Heart right ventricle (tissue), 16 donors: ENCODE results near the gene GRM3. TPM values are rescaled to one million over a fixed set of nuclear protein-coding genes. Genes with fewer than 3 reads are reported as not detected.

Experiments
- ATAC-seq, 8 donors: fragments of 200-7000 bp; cut with Tn5 transposase; one replicate each; pipeline ENCODE4 v1.9.1; 2020; ENCODE audit warnings: mild to moderate bottlenecking in 8 of 8, moderate library complexity in 8 of 8, moderate number of reproducible peaks in 1 of 8
- DNase-seq, 2 donors: peaks; one replicate each; pipeline ENCODE4 v3.0.0-alpha.2; 2020
- H3K27ac ChIP-seq, 10 donors: fragments of 200-600 bp; sonication (generic) in 2 of 10; one replicate each; pipeline versions ENCODE4 v1.5.0 to v1.8.0; 2020 to 2022; ENCODE audit warnings: mild to moderate bottlenecking in 3 of 10
- H3K27me3 ChIP-seq, 7 donors: fragments of 200-600 bp; one replicate each; pipeline ENCODE4 v1.8.0; 2021 to 2022; ENCODE audit warnings: mild to moderate bottlenecking in 2 of 7
- H3K36me3 ChIP-seq, 9 donors: fragments of 200-600 bp; sonication (generic) in 1 of 9; one replicate each; pipeline versions ENCODE4 v1.5.0 to v1.8.0; 2020 to 2022; ENCODE audit warnings: mild to moderate bottlenecking in 2 of 9
- H3K4me1 ChIP-seq, 9 donors: fragments of 200-600 bp; sonication (generic) in 1 of 9; one replicate each; pipeline versions ENCODE4 v1.5.0 to v1.8.0; 2020 to 2022; ENCODE audit warnings: mild to moderate bottlenecking in 4 of 9
- H3K4me3 ChIP-seq, 10 donors: fragments of 200-600 bp; sonication (generic) in 2 of 10; one replicate each; pipeline versions ENCODE4 v1.5.0 to v1.8.0; 2020 to 2022; ENCODE audit warnings: mild to moderate bottlenecking in 7 of 10, moderate library complexity in 2 of 10
- H3K9me3 ChIP-seq, 11 donors: fragments of 200-600 bp in 10 of 11; sonication (generic) in 2 of 11; one replicate each; pipeline versions ENCODE4 v1.5.0 to v1.8.0; 2013 to 2022; ENCODE audit warnings: mild to moderate bottlenecking in 2 of 11, control low read depth in 1 of 11, moderate library complexity in 1 of 11
- CTCF ChIP-seq, 9 donors: fragments of 200-600 bp; sonication (generic) in 2 of 9; IDR thresholded peaks; one replicate each; pipeline versions ENCODE4 v1.5.0 to v1.8.0; 2021 to 2022; ENCODE audit warnings: antibody characterized with exemption in 9 of 9, mild to moderate bottlenecking in 5 of 9, moderate library complexity in 1 of 9
- WGBS, 2 donors: extraction: QIAGEN DNeasy Blood & Tissue Kit; methylation state at CpG; one replicate each; pipeline ENCODE4 v1.1.7; 2013; ENCODE audit warnings: inconsistent platforms in 1 of 2; 5-methylcytosine and 5-hydroxymethylcytosine counted together
- intact Hi-C, 10 donors: fragments of 100-400 bp; cut with DNase I; formaldehyde crosslinking; loops; one replicate each; pipeline versions ENCODE4 v1.11.1 to v1.14.2; 2022
- polyA plus RNA-seq, 2 donors: library from polyadenylated mRNA; stranded (reverse); fragments of 200-250 nt; gene quantifications; one replicate each; pipeline ENCODE4 v1.2.3, GENCODE V29; 2013
- total RNA-seq, 10 donors: library from RNA; stranded (reverse); fragmentation: NEBNext Ultra II Directional in 3 of 10; extraction: Animal tissue kit (Norgen Biotek cat#: 25700) in 3 of 10; gene quantifications; one replicate each; pipeline versions ENCODE4 v1.2.1 to v1.2.4, GENCODE V29; 2021 to 2023
- donor health status: Arrhythmogenic right ventricular cardiomyopathy.
- donor health status: ischemic (EF 13 %, LVEDD 7.1; RV severe dilation, severe dysfunction).
- donor health status: healthy with polysubstance abuse.
- donor health status: DM: no; HTN: yes; CAD: no.
- donor health status: DM: no; HTN: no; CAD: no.
- donor health status: ischemic (EF 25% LVEDD 6.9; RV normal size, moderate dysfunction).
- donor health status: ischemic (EF 25% LVEDD 5.7; RV mildly dilated, moderate dysfunction).
- donor health status: healthy.
- donor health status: DM: yes; HTN: yes; CAD: no.
- donor health status: Ischemic cardiomyopathy.
- donor health status: ischemic (EF 35%, LVEDD 5.7; RV mildly dilated, moderate dysfunction).
- donor health status: nonischemic (EF 11% LVEDD 7.7; RV severe dilation, severe dysfunction).
- donor health status: DM: yes; HTN: yes; CAD: no.
- donor health status: PGD.
- donor health status: ischemic (EF 29% LVEDD 5.4; RV normal size, mild dysfunction).
- donor health status: nonischemic (EF 23%, LVEDD 6.1; RV moderate dilation, normal function).

GRM3 gene
- total and polyA plus RNA-seq, 12 donors = 0.01 to 0.24 (median 0.15) TPM; not detected in 9

GRCh38 chr7:86664486-86664885 is 20.8 kb downstream of the GRM3 start:
- Histone ChIP-seq H3K27me3 (no peaks in the 10 kb centered on the region), H3K4me3 (no peak overlapping the region), H3K9me3 (no peaks in the 10 kb centered on the region), H3K4me1 (no peaks in the 10 kb centered on the region), H3K27ac (no peak overlapping the region), H3K36me3 (no peaks in the 10 kb centered on the region)
- TF ChIP-seq CTCF (IDR thresholded peaks at IDR 0.05) = no peak
- no peak for ATAC-seq
- 73 to 78% methylated on average over 1 of the region's 1 CpG for WGBS, 2 donors
- intact Hi-C loops = loop anchor here in 1 of 10 donors (10.0 kb wide), 1 partner anchor 150 kb away; no protein-coding TSS in a partner anchor
- no peak for DNase-seq

DNA sequence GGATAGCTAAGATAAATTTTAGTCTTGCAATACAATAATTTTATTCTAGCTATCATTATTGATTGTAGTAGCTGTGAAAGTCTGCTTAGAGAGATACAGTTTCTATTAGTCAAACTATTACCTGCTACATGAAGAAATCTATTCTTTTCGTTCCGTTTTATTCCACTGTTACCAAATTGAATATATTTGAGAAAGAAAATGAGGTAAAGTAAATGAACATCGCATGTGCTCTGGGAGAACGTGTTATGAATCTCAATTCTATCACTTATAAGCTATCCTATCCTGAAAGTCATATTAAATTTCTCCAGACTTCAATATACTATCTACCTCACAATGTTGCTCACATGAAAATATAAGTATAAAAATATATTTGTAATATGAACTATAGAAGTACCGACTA is 21.3 kb downstream of the GRM3 start:
- intact Hi-C loops = loop anchor here in 1 of 10 donors (10.0 kb wide), 1 partner anchor 150 kb away; no protein-coding TSS in a partner anchor
- 90 to 92% methylated on average over 5 of the region's 5 CpGs for WGBS, 2 donors
- DNase-seq (no peak), ATAC-seq (no peak)
- H3K4me1 ChIP-seq = no peaks in the 10 kb centered on the region
- no peak overlapping the region for H3K27ac ChIP-seq
- no peaks in the 10 kb centered on the region for H3K36me3 ChIP-seq
- no peak overlapping the region for H3K4me3 ChIP-seq
- TF ChIP-seq CTCF (IDR thresholded peaks at IDR 0.05) = no peak
- no peaks in the 10 kb centered on the region for H3K27me3 ChIP-seq
- H3K9me3 ChIP-seq = no peaks in the 10 kb centered on the region

DNA sequence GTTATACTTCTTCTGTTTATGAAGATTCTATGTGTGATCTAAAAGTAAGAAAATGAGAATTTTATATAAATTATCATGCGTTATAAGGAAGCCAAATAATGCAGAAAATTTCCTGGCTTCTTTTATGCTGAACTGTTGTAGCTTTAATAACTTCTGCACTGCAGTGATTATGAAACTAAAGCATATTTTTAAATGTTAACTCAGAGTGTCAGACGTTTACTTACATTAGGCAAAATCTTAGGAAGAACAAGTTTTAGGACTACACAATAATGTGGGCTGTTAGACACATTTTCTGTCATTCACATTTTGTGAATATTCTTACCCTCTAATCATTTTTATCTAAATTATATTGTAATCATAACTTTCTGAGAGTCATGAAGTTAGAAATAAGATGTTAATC is 22.0 kb downstream of the GRM3 start:
- Histone ChIP-seq H3K27ac (no peak overlapping the region), H3K9me3 (no peaks in the 10 kb centered on the region), H3K27me3 (no peaks in the 10 kb centered on the region), H3K4me1 (no peaks in the 10 kb centered on the region), H3K36me3 (no peaks in the 10 kb centered on the region), H3K4me3 (no peak overlapping the region)
- no peak for DNase-seq
- WGBS, 2 donors = 48 to 57% methylated on average over 2 of the region's 2 CpGs
- no peak for ATAC-seq
- no peak for TF ChIP-seq CTCF (IDR thresholded peaks at IDR 0.05)
- intact Hi-C loops = loop anchor here in 1 of 10 donors (10.0 kb wide), 1 partner anchor 149 kb away; no protein-coding TSS in a partner anchor

- ATAC-seq (no peak), DNase-seq (no peak)
- intact Hi-C loops = loop anchor here in 1 of 10 donors (10.0 kb wide), 1 partner anchor 147 kb away; no protein-coding TSS in a partner anchor
- H3K27me3 ChIP-seq = no peaks in the 10 kb centered on the region
- 32 to 43% methylated on average over 4 of the region's 4 CpGs for WGBS, 2 donors
- H3K27ac ChIP-seq = no peak overlapping the region
- no peak overlapping the region for H3K4me3 ChIP-seq
- no peaks in the 10 kb centered on the region for H3K4me1 ChIP-seq
- no peaks in the 10 kb centered on the region for H3K9me3 ChIP-seq
- TF ChIP-seq CTCF (IDR thresholded peaks at IDR 0.05) = no peak
- H3K36me3 ChIP-seq = no peaks in the 10 kb centered on the region
These were observed 24.0 kb downstream of the GRM3 start for GRCh38 chr7:86667732-86668131.
